IMR-90 (cell line): ENCODE data around the gene DCDC1. TPM values are rescaled to one million over a fixed set of nuclear protein-coding genes. Genes with fewer than 3 reads are reported as not detected.
A peak's percentile ranks its signal among the peaks of the same experiment; 100 is the strongest.

ENCODE experiments used
- ATAC-seq: fragments of 200-7000 bp; cut with Tn5 transposase; 2 replicates; pipeline ENCODE4 v1.9.1; 2020; ENCODE audit warnings: low read depth, mild to moderate bottlenecking, moderate library complexity
- BruUV-seq: library from RNA; stranded (reverse); fragments of 400-500 nt; replicated peaks from 2 replicates; lab custom pipeline; 2021; lab: Mats Ljungman, UMichigan
- CTCF ChIA-PET: fragments of 300-600 bp; formaldehyde crosslinking; extraction: SDS; loops from one replicate; lab custom pipeline; 2021; ENCODE audit warnings: antibody characterized with exemption; lab: Yijun Ruan, JAX
- POLR2A ChIA-PET: fragments of 300-600 bp; sonication (Branson Sonifier 250); formaldehyde crosslinking; loops from one replicate; lab custom pipeline; 2022; ENCODE audit warnings: antibody characterized with exemption; ENCODE audit not compliant: unreplicated experiment; lab: Charles Lee
- DNase-seq: peaks from one replicate; pipeline ENCODE4 v3.0.0; 2013
- H2AFZ ChIP-seq: replicated peaks from 2 replicates; pipeline ENCODE3; 2013; ENCODE audit warnings: low read length, mild to moderate bottlenecking; ENCODE audit not compliant: poor library complexity
- H2AK5ac ChIP-seq: 2 replicates; pipeline ENCODE4 v1.6.1; 2013; ENCODE audit warnings: low read depth, low read length, inconsistent platforms
- H2AK9ac ChIP-seq: replicated peaks from 2 replicates; pipeline ENCODE3; 2013; ENCODE audit warnings: mild to moderate bottlenecking, low read depth, low read length, moderate library complexity; ENCODE audit not compliant: poor library complexity
- H2BK120ac ChIP-seq: 2 replicates; pipeline ENCODE4 v1.6.1; 2013; ENCODE audit warnings: low read depth, low read length, inconsistent platforms
- H2BK15ac ChIP-seq: 3 replicates; pipeline ENCODE4 v1.6.1; 2013; ENCODE audit warnings: low read depth, low read length, inconsistent platforms
- H2BK20ac ChIP-seq: 2 replicates; pipeline ENCODE4 v1.6.1; 2013; ENCODE audit warnings: low read depth, mild to moderate bottlenecking, inconsistent platforms, low read length, moderate library complexity
- H2BK5ac ChIP-seq: 2 replicates; pipeline ENCODE4 v1.6.1; 2013; ENCODE audit warnings: mild to moderate bottlenecking, low read depth, low read length, inconsistent platforms; ENCODE audit not compliant: poor library complexity, severe bottlenecking
- H3K14ac ChIP-seq: replicated peaks from 2 replicates; pipeline ENCODE4 v1.6.1; 2013; ENCODE audit warnings: low read depth, low read length, inconsistent platforms
- H3K18ac ChIP-seq: 2 replicates; pipeline ENCODE4 v1.6.1; 2013; ENCODE audit warnings: low read depth, low read length, control low read depth
- H3K23ac ChIP-seq: 2 replicates; pipeline ENCODE4 v1.6.1; 2013; ENCODE audit warnings: low read depth, low read length, inconsistent platforms
- H3K27ac ChIP-seq: 2 replicates; pipeline ENCODE4 v1.5.1; 2013; ENCODE audit warnings: mild to moderate bottlenecking, control low read depth, low read length; ENCODE audit not compliant: insufficient read depth
- H3K27me3 ChIP-seq: 2 replicates; pipeline ENCODE4 v1.6.1; 2013; ENCODE audit warnings: low read length; ENCODE audit not compliant: control insufficient read depth, insufficient read depth
- H3K36me3 ChIP-seq: 2 replicates; pipeline ENCODE4 v1.6.1; 2013; ENCODE audit warnings: low read length, mixed read lengths; ENCODE audit not compliant: control insufficient read depth, insufficient read depth
- H3K4ac ChIP-seq: 2 replicates; pipeline ENCODE4 v1.6.1; 2013; ENCODE audit warnings: low read depth, low read length, inconsistent platforms
- H3K4me1 ChIP-seq: 2 replicates; pipeline ENCODE4 v1.6.1; 2013; ENCODE audit warnings: low read length, mixed read lengths; ENCODE audit not compliant: control insufficient read depth, insufficient read depth
- H3K4me2 ChIP-seq: 2 replicates; pipeline ENCODE4 v1.6.1; 2013; ENCODE audit warnings: low read depth, mild to moderate bottlenecking, control low read depth, low read length, moderate library complexity
- H3K4me3 ChIP-seq: 2 replicates; pipeline ENCODE4 v1.5.1; 2013; ENCODE audit warnings: low read depth, mild to moderate bottlenecking, control low read depth, low read length, moderate library complexity; ENCODE audit not compliant: insufficient read depth
- H3K56ac ChIP-seq: 2 replicates; pipeline ENCODE4 v1.6.1; 2013; ENCODE audit warnings: low read length, inconsistent platforms; ENCODE audit not compliant: insufficient read depth; ENCODE audit errors: extremely low read depth
- H3K79me1 ChIP-seq, 2 experiments: 2 replicates each; pipeline ENCODE4 v1.6.1; 2013; ENCODE audit warnings: low read length in 2 of 2, inconsistent platforms in 1 of 2, low read depth in 1 of 2
- H3K9ac ChIP-seq: 2 replicates; pipeline ENCODE4 v1.6.1; 2013; ENCODE audit warnings: low read depth, low read length, control low read depth
- H3K9me1 ChIP-seq: 2 replicates; pipeline ENCODE4 v1.6.1; 2013; ENCODE audit warnings: low read length, inconsistent platforms; ENCODE audit not compliant: insufficient read depth
- H3K9me3 ChIP-seq: 2 replicates; pipeline ENCODE4 v1.6.1; 2013; ENCODE audit warnings: low read length; ENCODE audit not compliant: control insufficient read depth, insufficient read depth
- H4K20me1 ChIP-seq: 2 replicates; pipeline ENCODE4 v1.6.1; 2013; ENCODE audit warnings: low read length, inconsistent platforms; ENCODE audit not compliant: insufficient read depth
- H4K5ac ChIP-seq: 2 replicates; pipeline ENCODE4 v1.6.1; 2013; ENCODE audit warnings: mild to moderate bottlenecking, low read depth, low read length, control low read depth
- H4K8ac ChIP-seq, 2 experiments: 2 replicates each; pipeline ENCODE4 v1.6.1; 2013; ENCODE audit warnings: low read depth in 2 of 2, low read length in 2 of 2, control low read depth in 1 of 2, inconsistent platforms in 1 of 2
- H4K91ac ChIP-seq: 2 replicates; pipeline ENCODE4 v1.6.1; 2013; ENCODE audit warnings: low read depth, low read length, inconsistent platforms; ENCODE audit not compliant: insufficient read depth
- ELK1 ChIP-seq: fragments of 150-350 bp; IDR thresholded peaks from 2 replicates; pipeline ENCODE4 v1.6.1; 2016; ENCODE audit warnings: low read depth, mild to moderate bottlenecking, low read length, moderate library complexity, borderline replicate concordance
- FOS ChIP-seq: fragments of 150-350 bp; IDR thresholded peaks from 2 replicates; pipeline ENCODE4 v1.6.1; 2016; ENCODE audit warnings: low read depth, low read length
- MXI1 ChIP-seq: IDR thresholded peaks from 2 replicates; pipeline ENCODE4 v1.6.1; 2012; ENCODE audit warnings: low read depth, mild to moderate bottlenecking, low read length, moderate library complexity, borderline replicate concordance
- USF2 ChIP-seq: fragments of 150-350 bp; IDR thresholded peaks from 2 replicates; pipeline ENCODE4 v1.6.1; 2017; ENCODE audit warnings: mild to moderate bottlenecking, antibody characterized with exemption, low read length, low read depth
- WGBS, 2 experiments: methylation state at CpG; one replicate each; pipeline versions ENCODE4 v1.1.5 to v1.1.7; 2013; ENCODE audit warnings: missing lambda C conversion rate in 2 of 2; ENCODE audit not compliant: insufficient read length in 1 of 2; ENCODE audit errors: extremely low coverage in 2 of 2; 5-methylcytosine and 5-hydroxymethylcytosine counted together
- dilution Hi-C: fragments of 300-500 bp; cut with HindIII; formaldehyde crosslinking; loops from one replicate; pipeline ENCODE4 v1.14.3; 2018; ENCODE audit warnings: low sequenced_read_pairs; ENCODE audit not compliant: unreplicated experiment
- in situ Hi-C: fragments of 300-500 bp; cut with MboI; formaldehyde crosslinking; loops from 3 replicates; pipeline ENCODE4 v1.14.3; 2019; ENCODE audit warnings: low sequenced_read_pairs, inconsistent platforms, mixed read lengths
- intact Hi-C: fragments of 100-400 bp; cut with micrococcal nuclease; formaldehyde crosslinking; loops from 2 replicates; pipeline ENCODE4 v1.10.0; 2022
- polyA plus RNA-seq, 3 experiments: library from polyadenylated mRNA; depleted of rRNA; stranded (reverse); fragments of >200 nt; gene quantifications; 2 replicates each; pipeline ENCODE4 v1.2.3, GENCODE V29; 2012; ENCODE audit warnings: low replicate concordance in 1 of 3
- total RNA-seq: library from RNA; depleted of rRNA; stranded (reverse); fragments of >200 nt; gene quantifications from 2 replicates; pipeline ENCODE4 v1.2.3, GENCODE V29; 2012

DCDC1 gene
- total and polyA plus RNA-seq, 2 of the 4 experiments (the other 2 are of a cell fraction), result not detected

DNA sequence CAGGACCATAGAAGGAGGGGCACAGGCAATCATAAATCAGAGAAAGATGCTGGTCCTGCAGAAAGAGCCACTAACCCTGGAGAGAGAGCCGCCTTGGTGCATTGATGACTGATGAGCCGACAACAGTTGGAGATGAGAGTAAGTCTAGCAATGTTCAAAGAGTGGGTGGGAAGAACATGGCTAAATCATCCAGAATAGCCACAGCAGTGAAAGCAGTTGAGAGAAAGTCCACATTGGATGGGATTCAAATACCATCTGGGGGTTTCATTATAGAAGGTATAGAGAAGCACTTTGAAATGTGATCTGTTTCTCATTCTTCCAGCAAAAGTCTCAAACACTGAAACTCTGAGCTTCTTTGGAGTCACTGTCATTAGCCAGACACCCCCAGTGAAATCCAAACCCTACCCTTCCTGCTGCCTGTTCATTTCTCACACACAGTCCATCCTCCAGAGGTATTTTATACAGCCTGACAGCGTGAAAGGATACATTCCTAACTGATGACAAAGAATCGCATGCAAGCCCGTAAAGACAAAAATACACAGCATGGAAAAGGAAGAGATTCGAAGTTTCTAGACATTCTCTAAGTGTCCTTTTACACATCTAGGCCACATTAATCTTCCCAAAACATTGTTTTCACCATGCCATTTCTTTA is 480.3 kb downstream of the DCDC1 start:
- Histone ChIP-seq H3K14ac (no peak overlapping the region), H3K9ac (no peak overlapping the region), H2AK9ac (no peak overlapping the region), H4K91ac (no peak overlapping the region), H2AK5ac (no peak overlapping the region), H2BK120ac (0 out of 2 replicates have a peak overlapping the region, but pooled peaks have one; percentile 38), H4K5ac (no peak overlapping the region), H4K20me1 (no peaks in the 10 kb centered on the region), H2BK5ac (no peak overlapping the region), H4K8ac (no peak overlapping the region), H3K23ac (no peak overlapping the region), H3K9me3 (no peaks in the 10 kb centered on the region), H2BK20ac (no peak overlapping the region), H3K56ac (no peak overlapping the region), H3K4ac (no peak overlapping the region), H3K4me2 (no peak overlapping the region), H3K4me1 (no peaks in the 10 kb centered on the region), H2AFZ (no peak overlapping the region), H3K27me3 (no peaks in the 10 kb centered on the region), H3K79me1 (no peaks in the 10 kb centered on the region), H2BK15ac (no peak overlapping the region), H3K27ac (no peak overlapping the region), H3K36me3 (no peaks in the 10 kb centered on the region), H3K18ac (no peak overlapping the region), H3K9me1 (no peaks in the 10 kb centered on the region), H3K4me3 (no peak overlapping the region)
- ATAC-seq (peak; percentile 64), DNase-seq (peak; percentile 45)
- TF ChIP-seq USF2 (no peak), FOS (no peak), ELK1 (no peak), MXI1 (no peak)
- CTCF ChIA-PET, result interaction anchor here (0.6 kb wide), 1 partner anchor 443 kb away, joined by 3 read pairs; no protein-coding TSS in a partner anchor
- POLR2A ChIA-PET, result no interaction called here
- BruUV-seq, result no TSS peak
- dilution Hi-C loops, result no loop called here
- in situ Hi-C loops, result no loop called here
- WGBS, 2 experiments, result 80% methylated on average over 2 of the region's 6 CpGs; no CpG with 5 or more reads in 1 of the 2 experiments
- intact Hi-C loops, result no loop called here
